ENCODE measurements around the gene MAK.

DNA sequence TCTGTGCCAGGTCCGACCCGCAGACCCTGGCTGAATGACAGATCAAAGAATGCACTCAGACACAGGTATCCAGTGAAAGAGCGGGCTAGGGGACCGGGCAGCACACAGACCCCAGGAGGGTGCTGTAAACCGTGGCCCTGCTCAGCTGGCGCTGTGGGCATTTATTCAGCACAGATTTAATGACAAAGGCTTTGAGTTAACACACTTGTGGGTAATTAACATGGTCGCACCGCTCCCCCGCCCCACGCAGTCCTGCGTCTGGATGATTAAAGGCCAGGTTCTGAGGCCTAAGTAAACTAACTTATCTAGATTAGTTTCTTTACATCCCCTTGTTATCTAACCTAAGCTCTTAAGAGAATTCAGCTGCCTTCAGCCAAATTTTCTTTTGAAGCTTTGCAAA lies 3.5 kb downstream of the MAK start:
- TF ChIP-seq CTCF (IDR thresholded peaks at IDR 0.05) (no peak), POLR2A (IDR thresholded peaks at IDR 0.05) (no peak)

Measured in testis (tissue), 2 donors.